HG02938 (cell line): ENCODE measurements around the gene VARS2.
"Not testable (repeated sequence)": the region's sequence is repeated elsewhere in the genome, so short reads cannot be mapped to it uniquely, and the experiment has no call there.

Experiments used
- ATAC-seq: cut with Tn5 transposase; IDR thresholded peaks from one replicate; pipeline ENCODE4 v1.9.1; 2021; ENCODE audit warnings: mild to moderate bottlenecking, moderate library complexity; ENCODE audit not compliant: unreplicated experiment

The VARS2 gene

DNA sequence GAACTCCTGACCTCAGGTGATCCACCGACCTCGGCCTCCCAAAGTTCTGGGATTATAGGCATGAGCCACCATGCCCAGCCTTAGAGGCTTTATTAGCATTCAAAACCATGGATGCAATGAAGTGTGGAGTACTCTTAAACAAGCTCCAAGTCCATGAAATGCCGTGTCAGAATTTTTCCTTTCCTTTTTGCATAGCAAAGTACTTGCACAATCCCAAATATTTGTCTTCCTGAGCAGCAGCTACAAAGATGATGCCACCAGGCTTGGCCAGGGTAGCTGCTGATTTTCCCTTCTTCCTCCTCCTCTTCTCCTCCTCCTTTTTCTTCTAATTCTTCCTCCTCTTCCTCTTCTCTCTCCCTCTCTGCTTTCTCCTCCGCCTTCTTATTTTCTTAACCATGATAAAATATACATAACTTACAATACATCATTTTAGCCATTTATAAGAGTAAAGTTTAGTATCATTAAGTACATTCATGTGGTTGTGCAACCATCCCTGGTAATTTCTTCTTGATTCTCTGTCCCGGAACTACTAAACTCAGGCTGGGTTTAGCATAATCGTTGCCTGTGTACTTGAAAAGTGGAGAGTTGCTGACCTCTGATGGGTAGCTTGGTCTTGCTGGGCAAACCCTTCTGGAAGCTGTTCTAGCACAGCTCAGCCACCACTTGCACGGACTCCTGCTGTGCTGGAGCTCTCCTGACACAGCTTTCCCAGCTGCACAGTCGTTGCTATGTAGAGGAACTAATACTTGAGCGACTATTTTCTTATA is 47.1 kb downstream of the VARS2 start:
- no peak for ATAC-seq

DNA sequence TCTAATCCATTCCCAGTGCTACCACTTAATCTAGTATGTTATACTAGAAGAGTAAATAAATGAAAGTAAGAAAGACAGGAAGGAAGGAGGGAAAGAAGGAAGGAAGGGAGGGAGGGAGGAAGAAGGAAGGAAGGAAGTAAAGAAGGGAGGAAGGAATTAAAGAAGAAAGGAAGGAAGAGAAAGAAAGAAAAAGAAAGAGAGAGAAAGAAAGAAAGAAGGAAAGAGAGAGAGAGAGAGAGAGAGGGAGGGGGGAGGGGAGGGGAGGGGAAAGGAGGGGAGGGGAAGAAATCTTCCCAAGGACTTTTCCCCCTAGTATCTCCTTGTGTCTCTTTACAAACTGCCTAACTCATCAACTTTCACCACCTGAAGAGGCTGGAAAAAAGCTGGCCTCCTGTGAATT is 48.7 kb downstream of the VARS2 start:
- no peak for ATAC-seq

DNA sequence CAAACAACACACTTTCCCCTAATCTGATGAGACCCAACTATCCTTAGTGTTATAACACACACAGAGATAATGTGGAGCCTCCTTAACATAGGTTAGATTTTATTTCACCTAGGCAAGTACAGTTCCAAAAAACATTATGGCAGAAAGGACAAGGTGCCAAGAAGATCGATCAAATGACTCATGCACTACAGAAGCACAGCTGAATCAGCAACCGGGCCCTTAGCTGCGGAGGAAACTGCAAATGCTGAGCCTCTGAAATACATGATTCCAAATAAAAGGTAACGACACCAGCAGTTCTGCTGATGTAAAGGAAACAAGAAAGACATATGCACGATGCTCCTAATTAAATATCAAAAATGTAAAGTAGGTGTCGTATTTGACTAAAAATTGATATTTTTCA is 49.6 kb downstream of the VARS2 start:
- no peak for ATAC-seq

DNA sequence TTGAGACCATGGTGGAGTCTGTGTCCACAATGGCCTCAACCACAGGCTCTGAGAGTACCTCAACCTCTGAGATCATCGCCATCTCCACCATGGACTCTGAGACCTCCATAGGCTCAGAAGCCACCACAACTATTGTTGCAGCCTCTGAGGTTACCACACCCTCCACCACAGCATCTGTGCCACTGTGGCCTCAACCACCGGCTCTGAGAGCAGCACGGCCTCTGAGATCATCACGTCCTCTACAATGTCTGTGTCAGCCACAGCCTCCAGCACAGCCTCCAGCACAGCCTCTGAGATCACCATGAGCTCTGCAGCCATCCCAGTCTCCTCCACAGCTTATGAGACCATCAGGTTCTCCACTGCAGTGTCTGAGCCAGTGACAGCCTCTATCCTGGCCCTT is 50.0 kb downstream of the VARS2 start:
- ATAC-seq: no peak

DNA sequence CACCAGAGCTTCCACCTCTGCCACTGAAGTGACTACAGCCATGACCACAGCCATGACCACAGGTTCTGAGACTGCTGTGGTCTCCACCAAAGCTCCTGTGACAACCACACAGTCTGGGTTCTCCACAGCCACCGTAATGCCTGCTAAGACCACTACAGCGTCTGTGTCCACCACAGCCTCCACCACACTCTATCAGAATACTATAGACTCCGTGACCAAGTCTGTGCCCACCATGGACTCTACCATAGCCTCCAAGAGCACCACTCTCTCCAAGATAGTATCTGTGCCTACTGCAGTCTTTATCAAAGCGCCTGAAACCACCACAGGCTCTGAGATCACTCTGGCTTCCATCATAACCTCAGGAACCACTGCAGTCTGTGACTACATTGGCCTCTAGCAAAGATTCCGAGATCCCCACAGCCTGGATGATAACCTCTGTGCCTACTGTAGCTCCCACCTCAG is 51.1 kb downstream of the VARS2 start:
- no peak for ATAC-seq

DNA sequence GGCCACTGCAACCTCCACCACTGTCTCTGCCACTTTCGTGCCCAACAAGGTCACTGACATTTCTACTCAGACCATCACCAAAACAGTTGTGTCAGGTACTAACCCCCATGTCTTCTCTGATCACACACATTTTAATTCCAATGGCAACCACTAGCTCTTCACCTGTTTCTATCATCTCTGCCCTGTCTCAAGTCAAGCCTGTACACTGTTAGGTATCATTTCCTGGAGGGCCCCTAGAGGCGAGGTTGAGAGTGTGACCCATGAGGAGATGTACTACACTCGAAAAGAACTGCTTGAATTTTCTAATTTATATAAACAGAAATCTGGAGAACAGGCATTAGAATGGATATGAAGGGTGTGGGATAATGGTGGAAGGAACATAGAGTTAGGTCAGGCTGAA is 52.1 kb downstream of the VARS2 start:
- no peak for ATAC-seq

DNA sequence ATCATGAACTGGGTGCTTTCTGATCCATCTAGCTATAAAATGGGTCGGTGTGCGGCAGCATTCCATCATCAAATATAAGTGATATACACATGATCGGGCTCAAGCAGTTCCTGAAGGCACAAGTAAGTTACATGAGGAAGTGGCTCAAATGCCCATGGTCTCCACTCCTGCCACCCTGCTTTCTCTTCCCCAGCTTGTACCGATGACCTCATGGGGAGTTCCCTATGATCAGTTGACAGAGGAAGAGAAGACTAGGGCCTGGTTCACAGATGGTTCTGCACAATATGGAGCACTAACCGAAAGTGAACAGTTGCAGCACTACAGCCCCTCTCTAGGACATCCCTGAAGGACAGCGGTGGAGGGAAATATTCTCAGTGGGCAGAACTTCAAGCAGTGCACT is 55.1 kb downstream of the VARS2 start:
- ATAC-seq: not testable (repeated sequence)

DNA sequence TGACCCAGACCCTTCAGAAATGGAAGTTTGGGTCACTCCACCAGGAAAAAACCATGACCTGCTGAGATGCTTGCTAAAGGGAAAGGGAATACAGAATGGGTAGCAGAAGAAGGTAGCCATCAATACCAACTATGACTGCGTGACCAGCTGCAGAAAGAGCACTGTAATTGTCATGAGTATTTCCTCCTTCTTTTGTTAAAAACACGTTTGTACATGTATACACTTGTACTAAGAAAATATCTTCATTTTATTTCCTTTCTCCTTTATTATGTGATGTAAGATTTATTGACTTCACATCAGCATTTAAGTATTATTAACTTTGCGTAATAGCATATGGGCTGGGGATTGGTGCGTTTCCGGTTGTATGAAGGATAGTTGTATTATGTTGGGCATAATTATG is 56.9 kb downstream of the VARS2 start:
- ATAC-seq: no peak

DNA sequence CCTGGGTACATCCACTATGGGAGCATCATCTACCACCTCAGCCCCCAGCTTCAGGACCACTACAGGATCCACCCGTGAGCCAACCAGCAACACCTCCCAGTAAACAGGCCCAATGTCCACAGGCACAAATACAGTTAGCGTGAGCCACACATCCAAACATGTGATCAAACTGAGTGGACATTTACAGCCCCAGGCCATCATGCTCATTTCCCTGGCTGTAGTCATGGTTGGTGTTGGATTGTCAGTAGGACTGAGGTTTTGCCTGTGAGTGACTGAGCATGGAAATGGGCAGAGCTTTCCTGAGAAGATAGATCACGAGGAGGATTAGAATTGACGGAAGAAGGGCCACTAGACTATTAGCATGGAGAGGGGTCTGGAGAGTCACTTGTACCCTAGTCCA is 58.8 kb downstream of the VARS2 start:
- ATAC-seq: no peak

DNA sequence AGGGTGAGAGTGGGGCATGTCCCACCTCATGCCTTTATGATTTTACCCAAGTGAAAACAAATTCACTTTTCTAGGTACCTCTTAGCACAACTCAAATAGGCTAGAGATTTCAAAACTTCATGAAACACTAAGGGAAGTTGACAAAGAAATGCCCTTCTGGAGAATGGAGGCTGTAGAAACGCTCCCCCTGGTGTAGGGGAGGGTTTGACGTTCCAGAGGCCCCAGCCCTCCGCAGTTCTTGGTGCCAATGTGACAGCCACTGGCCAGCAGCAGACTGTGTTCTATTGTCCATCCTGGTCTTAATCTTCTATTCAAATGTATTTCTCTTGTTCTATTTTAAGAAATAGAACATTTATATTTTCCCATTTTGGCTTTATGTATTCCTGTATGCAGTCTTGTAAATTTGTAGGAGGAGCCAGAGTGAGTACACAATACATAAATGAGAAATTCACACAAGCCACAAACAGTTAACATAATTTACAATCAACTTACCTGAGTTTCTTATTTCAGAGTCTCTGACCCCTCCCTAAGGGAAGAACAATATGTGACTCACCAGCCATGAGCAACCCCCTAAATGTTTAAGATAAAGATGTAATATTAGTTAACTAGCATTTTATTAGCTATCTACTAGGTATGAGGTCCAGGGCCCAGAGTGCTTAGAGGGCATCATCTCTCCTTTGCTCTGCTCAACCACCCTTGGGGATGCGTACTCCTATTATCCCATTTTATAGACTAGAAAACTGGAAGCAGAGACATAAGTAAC is 60.6 kb downstream of the VARS2 start:
- ATAC-seq: no peak
